Measurements from ENCODE around the gene IMP3. TPM values are rescaled to one million over a fixed set of nuclear protein-coding genes. Genes with fewer than 3 reads are reported as not detected.

The IMP3 gene
- total RNA-seq, 1 donor from 2014 or later: 48.4 TPM

DNA sequence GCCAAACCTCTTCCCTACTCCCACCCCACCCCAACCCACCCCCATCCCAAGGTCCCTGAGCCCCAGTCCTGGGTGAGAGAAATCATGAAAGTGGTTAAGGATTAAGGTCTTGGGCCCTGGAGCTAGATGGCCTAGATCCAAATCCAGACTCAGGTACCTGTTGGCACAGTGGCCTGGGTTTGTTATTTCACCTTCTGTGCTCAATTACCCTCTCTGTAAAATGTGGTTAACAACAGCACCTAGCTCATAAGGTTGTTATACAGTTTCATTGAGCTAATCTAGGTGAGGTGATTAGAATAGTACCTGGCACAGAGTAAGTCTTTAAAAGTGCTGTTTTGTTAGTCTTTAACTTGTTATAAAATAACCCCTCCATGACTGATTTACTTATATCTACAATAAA, 8.1 kb downstream of the IMP3 start:
- Histone ChIP-seq H3K27ac (ENCODE audit: low read depth, low read length) (no peak overlapping the region), H2AFZ (ENCODE audit: low read depth, low read length) (no peak overlapping the region), H3K79me2 (ENCODE audit: insufficient read depth, low read length) (peaks cover 10% of the 10 kb centered on the region), H3K4me2 (ENCODE audit: low read length) (no peak overlapping the region), H3K27me3 (ENCODE audit: insufficient read depth, low read length) (no peaks in the 10 kb centered on the region), H3K4me3 (ENCODE audit: insufficient read depth, low read depth, low read length) (no peak overlapping the region), H3K36me3 (ENCODE audit: insufficient read depth, low read length) (no peaks in the 10 kb centered on the region), H3K9me3 (ENCODE audit: insufficient read depth, low read depth, low read length) (no peaks in the 10 kb centered on the region), H4K20me1 (ENCODE audit: insufficient read depth, low read length) (no peaks in the 10 kb centered on the region), H3K4me1 (ENCODE audit: insufficient read depth, low read length) (no peaks in the 10 kb centered on the region), H3K9ac (ENCODE audit: low read length) (no peak overlapping the region)
- H3K27me3 Mint-ChIP-seq (ENCODE audit: low read depth, unreplicated experiment): no peaks in the 10 kb centered on the region
- H3K27ac Mint-ChIP-seq (ENCODE audit: unreplicated experiment): no peak overlapping the region
- DNase-seq (ENCODE audit: low read depth) (no peak), FAIRE-seq (no peak)
- peaks cover 5% of the 10 kb centered on the region for H3K4me1 Mint-ChIP-seq (ENCODE audit: low read depth, unreplicated experiment)
- H3K36me3 Mint-ChIP-seq (ENCODE audit: low read depth, unreplicated experiment): no peaks in the 10 kb centered on the region
- H3K4me3 Mint-ChIP-seq (ENCODE audit: unreplicated experiment): no peak overlapping the region
- TF ChIP-seq, protein P1, sequence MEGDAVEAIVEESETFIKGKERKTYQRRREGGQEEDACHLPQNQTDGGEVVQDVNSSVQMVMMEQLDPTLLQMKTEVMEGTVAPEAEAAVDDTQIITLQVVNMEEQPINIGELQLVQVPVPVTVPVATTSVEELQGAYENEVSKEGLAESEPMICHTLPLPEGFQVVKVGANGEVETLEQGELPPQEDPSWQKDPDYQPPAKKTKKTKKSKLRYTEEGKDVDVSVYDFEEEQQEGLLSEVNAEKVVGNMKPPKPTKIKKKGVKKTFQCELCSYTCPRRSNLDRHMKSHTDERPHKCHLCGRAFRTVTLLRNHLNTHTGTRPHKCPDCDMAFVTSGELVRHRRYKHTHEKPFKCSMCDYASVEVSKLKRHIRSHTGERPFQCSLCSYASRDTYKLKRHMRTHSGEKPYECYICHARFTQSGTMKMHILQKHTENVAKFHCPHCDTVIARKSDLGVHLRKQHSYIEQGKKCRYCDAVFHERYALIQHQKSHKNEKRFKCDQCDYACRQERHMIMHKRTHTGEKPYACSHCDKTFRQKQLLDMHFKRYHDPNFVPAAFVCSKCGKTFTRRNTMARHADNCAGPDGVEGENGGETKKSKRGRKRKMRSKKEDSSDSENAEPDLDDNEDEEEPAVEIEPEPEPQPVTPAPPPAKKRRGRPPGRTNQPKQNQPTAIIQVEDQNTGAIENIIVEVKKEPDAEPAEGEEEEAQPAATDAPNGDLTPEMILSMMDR (IDR thresholded peaks at IDR 0.05; ENCODE audit: insufficient read depth, low read depth, low read length): no peak
- no peak for TF ChIP-seq EZH2 (IDR thresholded peaks at IDR 0.05; ENCODE audit: insufficient read depth, low read length)
- H3K9me3 Mint-ChIP-seq (ENCODE audit: unreplicated experiment): no peaks in the 10 kb centered on the region

DNA sequence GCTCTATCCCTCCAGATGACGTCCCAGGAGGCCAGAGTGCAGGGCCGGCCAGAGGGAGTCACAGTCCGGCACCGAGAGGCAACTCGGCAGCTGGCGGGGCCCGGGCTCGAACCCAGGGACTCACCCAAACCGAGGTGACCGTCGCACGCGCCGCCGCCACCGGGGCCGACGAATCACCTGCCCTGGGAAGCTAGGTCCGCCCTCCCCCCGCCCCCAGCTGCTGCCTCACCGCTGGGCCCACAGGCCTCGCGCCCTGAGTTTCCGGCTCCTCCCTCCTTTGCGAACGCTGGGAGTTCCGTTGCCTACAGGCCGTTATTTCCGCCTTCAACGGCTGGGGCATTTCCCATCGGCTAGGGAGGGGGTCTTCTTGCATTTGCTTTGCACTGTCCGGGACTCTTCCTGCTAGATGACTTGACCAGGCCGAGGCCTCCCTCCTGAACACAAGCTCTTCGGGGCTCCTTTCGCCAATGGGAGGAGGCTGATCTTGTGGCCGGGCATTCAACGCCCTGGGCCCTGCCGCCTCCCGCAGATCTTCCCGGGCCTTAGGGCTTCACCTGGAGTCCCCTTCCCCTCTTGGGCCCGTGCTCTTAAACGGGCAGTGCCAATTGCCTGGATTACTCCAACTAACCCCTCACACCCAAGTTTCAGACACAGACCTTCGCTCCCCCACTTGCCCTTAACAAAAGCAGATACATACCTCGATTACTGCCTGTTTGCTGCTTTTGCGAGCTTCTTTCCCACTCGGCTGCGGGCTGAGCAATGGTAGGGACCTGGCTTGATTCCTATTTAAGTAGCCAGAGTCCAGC, 14.3 kb downstream of the IMP3 start, which contains the start of gene SNUPN:
TSS of gene SNUPN (minus strand) at position 184 of the 806 bp plus-strand sequence. CDS start 4,674 bp downstream, outside the sequence.
- H3K4me1 ChIP-seq (ENCODE audit: insufficient read depth, low read length): peaks cover 13% of the 10 kb centered on the region

More for the DNA sequence above, 14.3 kb downstream of the IMP3 start, which contains the start of gene SNUPN:
- peak within 1 kb of the TSS; percentile 93 for H3K4me3 ChIP-seq (ENCODE audit: insufficient read depth, low read depth, low read length)
- H3K79me2 ChIP-seq (ENCODE audit: insufficient read depth, low read length): no peaks in the 10 kb centered on the region
- TF ChIP-seq, protein P1 (IDR thresholded peaks at IDR 0.05; ENCODE audit: insufficient read depth, low read depth, low read length): no peak
- TF ChIP-seq EZH2 (IDR thresholded peaks at IDR 0.05; ENCODE audit: insufficient read depth, low read length): no peak
- peak within 1 kb of the TSS; percentile 93 for H3K9ac ChIP-seq (ENCODE audit: low read length)
- H3K27me3 ChIP-seq (ENCODE audit: insufficient read depth, low read length): no peaks in the 10 kb centered on the region
- peak within 1 kb of the TSS; percentile 93 for H2AFZ ChIP-seq (ENCODE audit: low read depth, low read length)
- H3K27me3 Mint-ChIP-seq (ENCODE audit: low read depth, unreplicated experiment): no peaks in the 10 kb centered on the region
- peaks cover 15% of the 10 kb centered on the region for H3K4me1 Mint-ChIP-seq (ENCODE audit: low read depth, unreplicated experiment)
- no peak for FAIRE-seq
- H3K4me2 ChIP-seq (ENCODE audit: low read length): peak within 1 kb of the TSS; percentile 98
- H4K20me1 ChIP-seq (ENCODE audit: insufficient read depth, low read length): no peaks in the 10 kb centered on the region
- no peaks in the 10 kb centered on the region for H3K9me3 ChIP-seq (ENCODE audit: insufficient read depth, low read depth, low read length)
- H3K27ac ChIP-seq (ENCODE audit: low read depth, low read length): peak within 1 kb of the TSS; percentile 89
- peak; percentile 80 for DNase-seq (ENCODE audit: low read depth)
- peaks cover 3% of the 10 kb centered on the region for H3K36me3 ChIP-seq (ENCODE audit: insufficient read depth, low read length)
- peak within 1 kb of the TSS; percentile 88 for H3K27ac Mint-ChIP-seq (ENCODE audit: unreplicated experiment)
- no peaks in the 10 kb centered on the region for H3K9me3 Mint-ChIP-seq (ENCODE audit: unreplicated experiment)
- no peaks in the 10 kb centered on the region for H3K36me3 Mint-ChIP-seq (ENCODE audit: low read depth, unreplicated experiment)
- peak within 1 kb of the TSS; percentile 84 for H3K4me3 Mint-ChIP-seq (ENCODE audit: unreplicated experiment)
